Activated CD8-positive, alpha-beta memory T cell treated with anti-CD3 and anti-CD28 coated beads, Interleukin-2, amount 50 U/mL, for 4 hours (primary cell): ENCODE results near the gene CTSA.
A peak's percentile ranks its signal among the peaks of the same experiment; 100 is the strongest.

Experiments used
- DNase-seq: peaks from one replicate; pipeline ENCODE4 v3.0.0-alpha.2; 2020

CTSA gene

GRCh38 chr20:45944151-45944964 is 53.2 kb downstream of the CTSA start:
- DNase-seq, result no peak

DNA sequence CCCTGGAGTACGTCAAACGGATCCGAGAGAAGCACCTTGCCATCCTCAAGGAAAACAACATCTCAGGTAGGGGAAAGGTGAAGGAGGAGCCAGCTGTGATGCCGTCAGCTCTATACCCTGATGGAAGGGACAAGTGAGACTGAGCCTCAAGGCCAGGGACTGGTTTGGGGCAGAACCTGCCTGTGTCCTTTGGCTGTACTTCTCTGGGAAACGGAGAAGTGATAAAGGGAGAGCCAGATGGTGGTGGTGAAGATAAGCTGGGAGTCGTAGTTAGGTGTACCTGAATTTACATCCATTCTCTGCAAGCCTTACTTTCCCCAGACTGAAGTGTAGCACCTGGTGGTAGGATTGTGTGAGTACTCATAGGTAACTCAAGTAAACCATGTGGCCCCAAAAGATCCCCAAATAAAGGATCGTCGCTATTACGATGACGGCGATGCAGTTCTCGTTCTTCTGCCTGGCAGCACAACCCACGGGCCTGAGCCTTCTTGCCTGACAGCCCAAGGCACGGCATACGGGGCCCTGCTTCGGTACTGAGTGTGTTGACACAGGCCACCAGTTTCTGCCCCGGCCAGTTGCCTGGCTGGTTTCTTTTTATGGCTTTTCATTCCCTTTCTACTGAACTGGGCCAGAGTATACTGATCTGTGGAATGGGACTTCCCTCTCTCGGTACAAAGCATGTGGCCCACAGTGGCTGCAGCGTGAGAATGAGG is 54.0 kb downstream of the CTSA start:
- DNase-seq, result no peak

DNA sequence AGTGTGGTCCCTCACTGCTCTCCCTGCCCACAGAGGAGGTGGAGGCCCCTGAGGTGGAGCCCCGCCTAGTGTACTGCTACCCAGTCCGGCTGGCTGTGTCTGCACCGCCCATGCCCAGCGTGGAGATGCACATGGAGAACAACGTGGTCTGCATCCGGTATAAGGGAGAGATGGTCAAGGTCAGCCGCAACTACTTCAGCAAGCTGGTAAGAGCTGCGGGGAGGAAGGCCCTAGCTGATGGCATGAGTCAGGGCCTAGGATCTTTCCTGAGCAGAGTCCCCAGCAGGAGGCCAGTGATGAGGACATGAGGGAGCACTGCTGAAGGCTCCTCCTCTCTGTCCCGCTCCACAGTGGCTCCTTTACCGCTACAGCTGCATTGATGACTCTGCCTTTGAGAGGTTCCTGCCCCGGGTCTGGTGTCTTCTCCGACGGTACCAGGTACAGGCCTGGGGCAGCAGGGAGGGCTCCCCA is 54.6 kb downstream of the CTSA start:
- DNase-seq, result no peak

DNA sequence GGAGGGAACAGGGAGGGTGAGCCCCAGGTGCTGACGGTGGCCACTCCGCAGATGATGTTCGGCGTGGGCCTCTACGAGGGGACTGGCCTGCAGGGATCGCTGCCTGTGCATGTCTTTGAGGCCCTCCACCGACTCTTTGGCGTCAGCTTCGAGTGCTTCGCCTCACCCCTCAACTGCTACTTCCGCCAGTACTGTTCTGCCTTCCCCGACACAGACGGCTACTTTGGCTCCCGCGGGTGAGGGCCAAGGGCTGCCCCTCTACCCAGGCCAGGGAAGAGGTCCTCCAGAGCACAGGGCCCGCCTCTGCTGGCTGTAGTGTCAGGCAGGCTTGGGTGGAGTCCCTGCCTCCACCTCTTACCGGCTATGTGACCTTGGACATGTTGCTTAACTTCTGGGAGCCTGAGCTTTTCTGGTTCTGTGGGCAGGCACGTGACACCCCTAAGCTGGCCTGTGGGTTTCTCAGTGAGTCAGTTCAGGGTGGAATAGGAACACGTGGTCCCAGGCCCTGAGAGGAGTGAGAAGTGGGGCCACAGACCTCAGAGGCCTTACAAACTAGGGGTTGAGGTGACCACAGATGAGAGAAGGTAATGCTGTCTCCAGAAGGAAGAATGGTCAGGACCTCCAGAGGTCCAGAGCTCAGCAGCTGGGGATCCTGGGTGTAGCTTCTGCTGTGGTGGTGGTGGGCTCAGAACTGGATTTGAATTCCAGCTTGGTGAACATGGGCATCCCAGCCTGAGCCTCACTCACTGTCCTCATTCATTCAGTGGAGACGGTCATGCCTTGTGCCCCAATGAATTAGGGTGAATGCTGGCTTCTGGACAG is 55.2 kb downstream of the CTSA start:
- peak; percentile 44 for DNase-seq

DNA sequence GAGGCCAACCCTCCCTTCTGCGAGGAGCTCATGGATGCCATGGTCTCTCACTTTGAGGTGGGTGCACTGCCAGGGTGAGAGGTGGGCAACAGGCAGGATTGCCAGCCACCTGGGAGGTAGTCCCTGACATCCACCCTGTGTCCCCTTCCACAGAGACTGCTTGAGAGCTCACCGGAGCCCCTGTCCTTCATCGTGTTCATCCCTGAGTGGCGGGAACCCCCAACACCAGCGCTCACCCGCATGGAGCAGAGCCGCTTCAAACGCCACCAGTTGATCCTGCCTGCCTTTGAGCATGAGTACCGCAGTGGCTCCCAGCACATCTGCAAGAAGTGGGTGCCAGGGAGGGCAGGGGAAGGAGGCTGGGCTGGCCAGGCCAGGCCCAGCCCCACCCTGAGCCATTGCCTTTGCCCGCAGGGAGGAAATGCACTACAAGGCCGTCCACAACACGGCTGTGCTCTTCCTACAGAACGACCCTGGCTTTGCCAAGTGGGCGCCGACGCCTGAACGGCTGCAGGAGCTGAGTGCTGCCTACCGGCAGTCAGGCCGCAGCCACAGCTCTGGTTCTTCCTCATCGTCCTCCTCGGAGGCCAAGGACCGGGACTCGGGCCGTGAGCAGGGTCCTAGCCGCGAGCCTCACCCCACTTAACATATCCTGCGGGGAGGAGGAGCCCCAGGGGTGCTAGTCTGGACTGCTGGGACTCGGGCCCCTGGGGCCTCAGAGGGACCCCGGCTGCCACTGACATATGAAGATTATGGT is 56.2 kb downstream of the CTSA start:
- DNase-seq, result no peak

DNA sequence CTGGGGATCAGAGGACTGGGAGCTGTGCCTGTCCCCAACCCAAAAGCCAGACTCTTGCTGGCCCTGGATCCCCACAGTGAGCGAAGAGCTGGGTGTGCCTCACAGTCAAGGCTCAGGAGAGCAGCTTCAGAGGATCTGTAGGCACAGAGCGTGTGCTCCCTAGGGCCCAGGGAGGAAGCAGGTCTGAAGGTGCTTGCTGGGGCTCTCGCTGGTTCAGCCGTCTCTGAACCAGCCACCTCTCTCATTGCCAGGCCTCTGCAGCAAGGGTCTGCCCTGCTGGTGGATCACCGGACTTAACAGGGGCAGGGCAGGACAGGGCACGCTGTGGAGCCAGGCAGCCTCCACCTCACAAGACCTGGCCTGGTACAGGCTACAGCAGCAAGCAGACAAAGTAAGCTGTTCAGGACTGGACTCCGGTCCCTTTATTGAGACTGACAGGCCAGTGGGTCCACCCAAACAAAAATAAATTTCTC is 57.2 kb downstream of the CTSA start:
- DNase-seq, result no peak
